GM12872 (cell line): Measurements from ENCODE around the gene OR7G1.

Experiments used
- CTCF ChIP-seq: IDR thresholded peaks from 3 replicates; pipeline ENCODE4 v1.5.1; 2011; ENCODE audit warnings: low read depth, mild to moderate bottlenecking, low read length, moderate library complexity; ENCODE audit not compliant: insufficient read depth

Gene OR7G1

GRCh38 chr19:9115307-9115813, at the start of gene OR7G1:
Gene OR7G1, minus strand, starts transcription at chr19:9115763. Its CDS starts 0 bp downstream, at chr19:9115763.
- no peak for TF ChIP-seq CTCF

GRCh38 chr19:9165261-9165660, 49.7 kb upstream of the OR7G1 start:
- no peak for TF ChIP-seq CTCF

GRCh38 chr19:9161427-9161826, 45.9 kb upstream of the OR7G1 start:
- no peak for TF ChIP-seq CTCF

- TF ChIP-seq CTCF: no peak
Observed at GRCh38 chr19:9159891-9160290, 44.3 kb upstream of the OR7G1 start.

- no peak for TF ChIP-seq CTCF
Observed at GRCh38 chr19:9156304-9156703, 40.7 kb upstream of the OR7G1 start.

GRCh38 chr19:9155591-9155990, 40.0 kb upstream of the OR7G1 start:
- TF ChIP-seq CTCF: no peak

- no peak for TF ChIP-seq CTCF
Observed at GRCh38 chr19:9151367-9151766, 35.8 kb upstream of the OR7G1 start.
